PFSK-1 (cell line): ENCODE measurements around the gene TSPO2.

Experiments
- POLR2AphosphoS5 ChIP-seq: IDR thresholded peaks from 2 replicates; pipeline ENCODE4 v1.6.1; 2012; ENCODE audit warnings: low read depth, mild to moderate bottlenecking, control low read depth, low read length, moderate library complexity
- TF ChIP-seq, protein P1 (sequence below), 2 experiments: IDR thresholded peaks; 2 replicates each; pipeline versions ENCODE4 v1.6.1 to v1.8.0; 2011 to 2012; ENCODE audit warnings: low read depth in 2 of 2, low read length in 2 of 2, control low read depth in 1 of 2, inconsistent platforms in 1 of 2, mild to moderate bottlenecking in 1 of 2, moderate library complexity in 1 of 2; ENCODE audit not compliant: insufficient read depth in 1 of 2

- no peak for TF ChIP-seq POLR2AphosphoS5
- TF ChIP-seq, protein P1, sequence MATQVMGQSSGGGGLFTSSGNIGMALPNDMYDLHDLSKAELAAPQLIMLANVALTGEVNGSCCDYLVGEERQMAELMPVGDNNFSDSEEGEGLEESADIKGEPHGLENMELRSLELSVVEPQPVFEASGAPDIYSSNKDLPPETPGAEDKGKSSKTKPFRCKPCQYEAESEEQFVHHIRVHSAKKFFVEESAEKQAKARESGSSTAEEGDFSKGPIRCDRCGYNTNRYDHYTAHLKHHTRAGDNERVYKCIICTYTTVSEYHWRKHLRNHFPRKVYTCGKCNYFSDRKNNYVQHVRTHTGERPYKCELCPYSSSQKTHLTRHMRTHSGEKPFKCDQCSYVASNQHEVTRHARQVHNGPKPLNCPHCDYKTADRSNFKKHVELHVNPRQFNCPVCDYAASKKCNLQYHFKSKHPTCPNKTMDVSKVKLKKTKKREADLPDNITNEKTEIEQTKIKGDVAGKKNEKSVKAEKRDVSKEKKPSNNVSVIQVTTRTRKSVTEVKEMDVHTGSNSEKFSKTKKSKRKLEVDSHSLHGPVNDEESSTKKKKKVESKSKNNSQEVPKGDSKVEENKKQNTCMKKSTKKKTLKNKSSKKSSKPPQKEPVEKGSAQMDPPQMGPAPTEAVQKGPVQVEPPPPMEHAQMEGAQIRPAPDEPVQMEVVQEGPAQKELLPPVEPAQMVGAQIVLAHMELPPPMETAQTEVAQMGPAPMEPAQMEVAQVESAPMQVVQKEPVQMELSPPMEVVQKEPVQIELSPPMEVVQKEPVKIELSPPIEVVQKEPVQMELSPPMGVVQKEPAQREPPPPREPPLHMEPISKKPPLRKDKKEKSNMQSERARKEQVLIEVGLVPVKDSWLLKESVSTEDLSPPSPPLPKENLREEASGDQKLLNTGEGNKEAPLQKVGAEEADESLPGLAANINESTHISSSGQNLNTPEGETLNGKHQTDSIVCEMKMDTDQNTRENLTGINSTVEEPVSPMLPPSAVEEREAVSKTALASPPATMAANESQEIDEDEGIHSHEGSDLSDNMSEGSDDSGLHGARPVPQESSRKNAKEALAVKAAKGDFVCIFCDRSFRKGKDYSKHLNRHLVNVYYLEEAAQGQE (IDR thresholded peaks at IDR 0.05; ENCODE audit: insufficient read depth in 1 of 2, low read depth in 2 of 2, low read length in 2 of 2), result no peak
Observed at GRCh38 chr6:41045664-41046063, 3.4 kb downstream of the TSPO2 start.
